K562 (cell line): ENCODE results near the gene SND1. TPM values are rescaled to one million over a fixed set of nuclear protein-coding genes. Genes with fewer than 3 reads are reported as not detected.

Experiments
- ATAC-seq: fragments of 200-7000 bp; cut with Tn5 transposase; 3 replicates; pipeline ENCODE4 v1.9.1; 2020; ENCODE audit warnings: moderate library complexity
- BruUV-seq: library from RNA; stranded (reverse); fragments of 400-500 nt; replicated peaks from 2 replicates; lab custom pipeline; 2021; lab: Mats Ljungman, UMichigan
- CTCF ChIA-PET: fragments of 300-600 bp; formaldehyde crosslinking; extraction: SDS; loops from one replicate; lab custom pipeline; 2021; ENCODE audit warnings: low intra/inter-chr PET ratio; lab: Yijun Ruan, JAX
- POLR2A ChIA-PET: fragments of 300-600, 350-650 bp; sonication (Branson Sonifier 250); formaldehyde crosslinking; extraction: SDS; loops from one replicate; lab custom pipeline; 2021; ENCODE audit warnings: antibody characterized with exemption, inconsistent platforms; lab: Yijun Ruan, JAX
- DNase-seq, 4 experiments: peaks; one replicate each; pipeline versions ENCODE4 v3.0.0 to v3.0.0-alpha.2; 2011 to 2018; ENCODE audit warnings: low spot score in 3 of 4, mixed read lengths in 3 of 4; ENCODE audit errors: extremely low read depth in 1 of 4
- FAIRE-seq: peaks from 2 replicates; lab custom pipeline; 2011; peaks lifted over from hg19 to GRCh38; lab: Jason Lieb, UNC
- H2AFZ ChIP-seq: 2 replicates; pipeline ENCODE4 v1.6.0; 2011; ENCODE audit warnings: low read depth, low read length, control low read depth, inconsistent platforms
- H3K27ac ChIP-seq: fragments of 200-600 bp; 3 replicates; pipeline ENCODE4 v1.8.0; 2011; ENCODE audit warnings: low read depth, mild to moderate bottlenecking, control low read depth, inconsistent platforms, low read length, moderate library complexity, mixed read lengths; ENCODE audit errors: extremely low read depth
- H3K27me3 ChIP-seq, 2 experiments: fragments of 300-600 bp in 1 of 2; 2 replicates in 1 of 2; 3 replicates in 1 of 2; pipeline versions ENCODE4 v1.6.0 to v1.8.0; 2011; ENCODE audit warnings: inconsistent platforms in 2 of 2, low read length in 2 of 2, mild to moderate bottlenecking in 1 of 2, mixed read lengths in 1 of 2, moderate library complexity in 1 of 2; ENCODE audit not compliant: control insufficient read depth in 2 of 2, insufficient read depth in 2 of 2
- H3K36me3 ChIP-seq: fragments of 300-600 bp; 3 replicates; pipeline ENCODE4 v1.8.0; 2011; ENCODE audit warnings: mild to moderate bottlenecking, low read length, inconsistent platforms; ENCODE audit not compliant: control insufficient read depth, insufficient read depth
- H3K4me1 ChIP-seq, 2 experiments: fragments of 200-600 bp in 1 of 2; replicated peaks in 1 of 2; 2 replicates in 1 of 2; 3 replicates in 1 of 2; pipeline versions ENCODE4 v1.5.1 to v1.8.0; 2011; ENCODE audit warnings: inconsistent platforms in 2 of 2, low read length in 2 of 2, mild to moderate bottlenecking in 1 of 2, mixed read lengths in 1 of 2, moderate library complexity in 1 of 2; ENCODE audit not compliant: control insufficient read depth in 2 of 2, insufficient read depth in 2 of 2
- H3K4me2 ChIP-seq: 2 replicates; pipeline ENCODE4 v1.6.1; 2011; ENCODE audit warnings: low read length, control low read depth, inconsistent platforms, mixed read lengths; ENCODE audit not compliant: insufficient read depth
- H3K4me3 ChIP-seq: fragments of 200-600 bp; sonication (generic), shearing (Covaris generic); 2 replicates; pipeline ENCODE4 v1.5.1; 2016; ENCODE audit warnings: control low read depth, inconsistent platforms
- H3K79me2 ChIP-seq: fragments of 200-600 bp; 3 replicates; pipeline ENCODE4 v1.8.0; 2011; ENCODE audit warnings: low read length, inconsistent platforms; ENCODE audit not compliant: control insufficient read depth, insufficient read depth
- H3K9ac ChIP-seq, 2 experiments: 2 replicates each; pipeline versions ENCODE4 v1.6.0 to v1.6.1; 2011; ENCODE audit warnings: low read depth in 2 of 2, low read length in 2 of 2, control low read depth in 1 of 2, inconsistent platforms in 1 of 2, mild to moderate bottlenecking in 1 of 2, mixed read lengths in 1 of 2; ENCODE audit not compliant: insufficient read depth in 1 of 2
- H3K9me1 ChIP-seq: one replicate; pipeline ENCODE4 v1.6.0; 2011; ENCODE audit warnings: inconsistent platforms, mild to moderate bottlenecking, low read length, moderate library complexity; ENCODE audit not compliant: control insufficient read depth, insufficient read depth
- H3K9me3 ChIP-seq: replicated peaks from 2 replicates; pipeline ENCODE4 v1.5.1; 2011; ENCODE audit warnings: low read depth, low read length, inconsistent platforms; ENCODE audit not compliant: control insufficient read depth, insufficient read depth
- H4K20me1 ChIP-seq: replicated peaks from 2 replicates; pipeline ENCODE4 v1.6.1; 2011; ENCODE audit warnings: low read length, inconsistent platforms, mixed read lengths; ENCODE audit not compliant: control insufficient read depth, insufficient read depth
- BCOR ChIP-seq: fragments of 450-650 bp; IDR thresholded peaks from 2 replicates; pipeline ENCODE4 v1.6.1; 2016
- KDM5B ChIP-seq: fragments of 200-600 bp; sonication (generic); IDR thresholded peaks from 2 replicates; pipeline ENCODE4 v1.6.1; 2012; ENCODE audit warnings: low read depth, mild to moderate bottlenecking, moderate library complexity, low read length, control low read depth, inconsistent platforms; ENCODE audit not compliant: insufficient replicate concordance
- KLF16 ChIP-seq: IDR thresholded peaks from 2 replicates; pipeline ENCODE4 v1.6.1; 2016; ENCODE audit warnings: antibody characterized with exemption
- TFAM ChIP-seq: fragments of 250-450 bp; sonication (Bioruptor Pico); conservative IDR thresholded peaks from 2 replicates; pipeline ENCODE4 v1.5.0; 2021; ENCODE audit warnings: mild to moderate bottlenecking, moderate library complexity
- WGBS: fragments of 100-300 bp; shearing (Covaris generic); methylation state at CpG from one replicate; pipeline ENCODE4 v1.1.6; 2016; ENCODE audit warnings: low coverage, mixed read lengths; ENCODE audit not compliant: insufficient coverage; ENCODE audit errors: missing lambda C conversion rate; 5-methylcytosine and 5-hydroxymethylcytosine counted together
- in situ Hi-C: fragments of 300-500 bp; cut with MboI; formaldehyde crosslinking; loops from 4 replicates; pipeline ENCODE4 v1.15.0; 2018; ENCODE audit warnings: inconsistent platforms, mixed read lengths
- intact Hi-C: fragments of 100-400 bp; cut with micrococcal nuclease; formaldehyde crosslinking; loops from 2 replicates; pipeline ENCODE4 v1.14.2; 2022
- polyA plus RNA-seq, 8 experiments: library from polyadenylated mRNA; depleted of rRNA in 4 of 8; stranded (reverse) in 5 of 8; unstranded in 3 of 8; fragments of >200 nt; fragmentation: Nextera tagmentation in 2 of 8; fragmentation: Illumina TruSeq in 1 of 8; extraction: Ambion mirVana in 2 of 8; extraction: Trizol in 1 of 8; gene quantifications; 2 replicates each; pipeline versions ENCODE4 v1.2.1 to v1.2.3, GENCODE V29; 2011 to 2014; ENCODE audit warnings: inconsistent platforms in 1 of 8, missing spikeins in 1 of 8
- total RNA-seq, 7 experiments: library from RNA; depleted of rRNA in 6 of 7; stranded (reverse); fragments of >200 nt in 6 of 7; fragmentation: Illumina TruSeq in 2 of 7; extraction: Trizol in 2 of 7; gene quantifications; 2 replicates each; pipeline versions ENCODE4 v1.2.1 to v1.2.3, GENCODE V29; 2011 to 2021; ENCODE audit warnings: low replicate concordance in 1 of 7
- TF ChIP-seq, protein P1 (sequence below): fragments of 450-650 bp; IDR thresholded peaks from 2 replicates; pipeline ENCODE4 v1.6.1; 2018; ENCODE audit not compliant: partially characterized antibody

The SND1 gene
- total and polyA plus RNA-seq, 9 of the 15 experiments (the other 6 are each of a cell fraction or from before 2014, with no cell fraction given), result 46.5 to 307 (median 191) TPM

DNA sequence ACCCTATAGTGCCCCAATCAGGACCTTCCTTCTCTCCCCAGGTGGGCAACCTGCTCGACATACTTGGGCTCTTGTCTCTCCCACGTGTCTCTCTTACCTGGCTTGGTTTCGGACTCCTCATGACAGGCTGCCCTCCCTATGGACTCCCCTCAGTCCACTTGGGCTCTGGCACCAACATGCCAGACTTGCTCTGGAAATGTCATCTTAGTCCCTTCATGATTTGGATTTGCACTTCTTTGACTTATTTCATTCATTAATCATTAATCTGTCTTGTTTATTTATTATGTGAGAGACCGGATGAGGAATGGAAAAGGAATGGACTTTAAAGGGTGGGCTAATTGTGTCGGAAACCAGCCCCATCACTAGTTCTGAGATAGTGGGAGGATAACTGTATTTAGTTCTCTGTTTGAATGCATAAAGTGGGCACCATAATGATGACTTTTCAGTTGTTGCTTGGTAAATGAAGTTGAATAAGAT, 108.0 kb downstream of the SND1 start:
- no peak overlapping the region for H2AFZ ChIP-seq
- in situ Hi-C loops, result no loop called here
- WGBS, result 92% methylated on average over 5 of the region's 5 CpGs
- no peak for ATAC-seq
- H3K27me3 ChIP-seq, result no peaks in the 10 kb centered on the region
- TF ChIP-seq BCOR (no peak), KLF16 (no peak), KDM5B (no peak), TFAM (CRISPR knock-in tag) (no peak)
- TF ChIP-seq, protein P1, sequence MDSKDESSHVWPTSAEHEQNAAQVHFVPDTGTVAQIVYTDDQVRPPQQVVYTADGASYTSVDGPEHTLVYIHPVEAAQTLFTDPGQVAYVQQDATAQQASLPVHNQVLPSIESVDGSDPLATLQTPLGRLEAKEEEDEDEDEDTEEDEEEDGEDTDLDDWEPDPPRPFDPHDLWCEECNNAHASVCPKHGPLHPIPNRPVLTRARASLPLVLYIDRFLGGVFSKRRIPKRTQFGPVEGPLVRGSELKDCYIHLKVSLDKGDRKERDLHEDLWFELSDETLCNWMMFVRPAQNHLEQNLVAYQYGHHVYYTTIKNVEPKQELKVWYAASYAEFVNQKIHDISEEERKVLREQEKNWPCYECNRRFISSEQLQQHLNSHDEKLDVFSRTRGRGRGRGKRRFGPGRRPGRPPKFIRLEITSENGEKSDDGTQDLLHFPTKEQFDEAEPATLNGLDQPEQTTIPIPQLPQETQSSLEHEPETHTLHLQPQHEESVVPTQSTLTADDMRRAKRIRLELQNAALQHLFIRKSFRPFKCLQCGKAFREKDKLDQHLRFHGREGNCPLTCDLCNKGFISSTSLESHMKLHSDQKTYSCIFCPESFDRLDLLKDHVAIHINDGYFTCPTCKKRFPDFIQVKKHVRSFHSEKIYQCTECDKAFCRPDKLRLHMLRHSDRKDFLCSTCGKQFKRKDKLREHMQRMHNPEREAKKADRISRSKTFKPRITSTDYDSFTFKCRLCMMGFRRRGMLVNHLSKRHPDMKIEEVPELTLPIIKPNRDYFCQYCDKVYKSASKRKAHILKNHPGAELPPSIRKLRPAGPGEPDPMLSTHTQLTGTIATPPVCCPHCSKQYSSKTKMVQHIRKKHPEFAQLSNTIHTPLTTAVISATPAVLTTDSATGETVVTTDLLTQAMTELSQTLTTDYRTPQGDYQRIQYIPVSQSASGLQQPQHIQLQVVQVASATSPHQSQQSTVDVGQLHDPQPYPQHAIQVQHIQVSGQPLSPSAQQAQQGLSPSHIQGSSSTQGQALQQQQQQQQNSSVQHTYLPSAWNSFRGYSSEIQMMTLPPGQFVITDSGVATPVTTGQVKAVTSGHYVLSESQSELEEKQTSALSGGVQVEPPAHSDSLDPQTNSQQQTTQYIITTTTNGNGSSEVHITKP, result no peak
- TF ChIP-seq, all 486 proteins: peak for 0
- intact Hi-C loops, result no loop called here
- H3K79me2 ChIP-seq, result peaks cover 87% of the 10 kb centered on the region
- peaks cover 15% of the 10 kb centered on the region; the same call in 2 of the 3 replicates for H3K36me3 ChIP-seq
- BruUV-seq, result no TSS peak
- peaks cover 0 to 6% of the 10 kb centered on the region in 2 experiments; a peak in 1 of 5 replicates for H3K4me1 ChIP-seq
- H3K9ac ChIP-seq, result no peak overlapping the region
- ChIA-PET CTCF (no interaction called here), POLR2A (interaction anchor here (0.5 kb wide), 1 partner anchor 432 kb away, joined by 3 read pairs; no protein-coding TSS in a partner anchor)
- no peaks in the 10 kb centered on the region for H3K9me1 ChIP-seq
- H3K9me3 ChIP-seq, result no peaks in the 10 kb centered on the region
- no peak overlapping the region for H3K27ac ChIP-seq
- H4K20me1 ChIP-seq, result peaks cover 9% of the 10 kb centered on the region
- no peak for DNase-seq
- no peak overlapping the region for H3K4me2 ChIP-seq
- H3K4me3 ChIP-seq, result no peak overlapping the region
- no peak for FAIRE-seq
